Hepatocyte (in vitro differentiated cells): ENCODE data around the gene LSM11. TPM values are rescaled to one million over a fixed set of nuclear protein-coding genes. Genes with fewer than 3 reads are reported as not detected.

Experiments
- DNase-seq: peaks from one replicate; pipeline ENCODE4 v3.0.0-alpha.2; 2016; ENCODE audit warnings: low spot score
- H2AFZ ChIP-seq: fragments of 200-600 bp; sonication (generic); 2 replicates; pipeline ENCODE4 v1.6.0; 2016; ENCODE audit warnings: antibody characterized with exemption, mild to moderate bottlenecking
- H3K27ac ChIP-seq: fragments of 200-600 bp; sonication (generic); 2 replicates; pipeline ENCODE4 v1.5.1; 2016; ENCODE audit warnings: mild to moderate bottlenecking
- H3K27me3 ChIP-seq: fragments of 200-600 bp; sonication (generic); 2 replicates; pipeline ENCODE4 v1.6.1; 2016
- H3K36me3 ChIP-seq: fragments of 200-600 bp; sonication (generic); replicated peaks from 2 replicates; pipeline ENCODE4 v1.5.1; 2016; ENCODE audit warnings: low read depth; ENCODE audit not compliant: insufficient read depth
- H3K4me1 ChIP-seq: fragments of 200-600 bp; sonication (generic); 2 replicates; pipeline ENCODE4 v1.5.1; 2016; ENCODE audit warnings: mild to moderate bottlenecking, moderate library complexity; ENCODE audit not compliant: insufficient read depth
- H3K4me2 ChIP-seq: fragments of 200-600 bp; sonication (generic); 2 replicates; pipeline ENCODE4 v1.6.0; 2016
- H3K4me3 ChIP-seq: fragments of 200-600 bp; sonication (generic); 2 replicates; pipeline ENCODE4 v1.5.1; 2016; ENCODE audit warnings: mild to moderate bottlenecking
- H3K79me2 ChIP-seq: fragments of 200-600 bp; sonication (generic); 2 replicates; pipeline ENCODE4 v1.6.0; 2017; ENCODE audit warnings: mild to moderate bottlenecking
- H3K9me2 ChIP-seq: fragments of 200-600 bp; sonication (generic); replicated peaks from 2 replicates; pipeline ENCODE4 v1.6.0; 2017; ENCODE audit warnings: mild to moderate bottlenecking; ENCODE audit not compliant: insufficient read depth
- H3K9me3 ChIP-seq: fragments of 200-600 bp; sonication (generic); 2 replicates; pipeline ENCODE4 v1.5.1; 2016; ENCODE audit warnings: low read depth, mild to moderate bottlenecking
- H4K20me1 ChIP-seq: fragments of 200-600 bp; sonication (generic); 2 replicates; pipeline ENCODE4 v1.6.0; 2016; ENCODE audit warnings: mild to moderate bottlenecking; ENCODE audit not compliant: insufficient read depth, poor library complexity, severe bottlenecking
- CTCF ChIP-seq: fragments of 200-600 bp; sonication (generic); IDR thresholded peaks from 2 replicates; pipeline ENCODE4 v1.5.1; 2016; ENCODE audit warnings: antibody characterized with exemption, mild to moderate bottlenecking; ENCODE audit not compliant: poor library complexity
- EZH2 ChIP-seq: fragments of 200-600 bp; sonication (generic); IDR thresholded peaks from 2 replicates; pipeline ENCODE4 v1.6.1; 2016; ENCODE audit warnings: antibody characterized with exemption, mild to moderate bottlenecking, borderline replicate concordance
- EZH2phosphoT487 ChIP-seq: fragments of 200-600 bp; sonication (generic); IDR thresholded peaks from one replicate; pipeline ENCODE4 v1.6.1; 2018; ENCODE audit warnings: antibody characterized with exemption, mild to moderate bottlenecking, low read depth, moderate library complexity; ENCODE audit not compliant: unreplicated experiment, severe bottlenecking
- WGBS: methylation state at CpG from one replicate; pipeline ENCODE4 v1.1.6; 2016; ENCODE audit warnings: low lambda C conversion rate; ENCODE audit errors: missing lambda C conversion rate; 5-methylcytosine and 5-hydroxymethylcytosine counted together
- polyA plus RNA-seq: library from polyadenylated mRNA; unstranded; fragments of >200 nt; fragmentation: Nextera tagmentation; extraction: Ambion mirVana; gene quantifications from 2 replicates; pipeline ENCODE4 v1.2.1, GENCODE V29; 2016
- total RNA-seq: library from RNA; depleted of rRNA; stranded (reverse); fragments of >200 nt; gene quantifications from 2 replicates; pipeline ENCODE4 v1.2.3, GENCODE V29; 2014

LSM11 gene
- total and polyA plus RNA-seq, 2 experiments from 2014 or later: 2.1 to 6.4 TPM

- H2AFZ ChIP-seq: no peak overlapping the region
Measured at GRCh38 chr5:157713830-157714595, 29.5 kb upstream of the LSM11 start.

DNA sequence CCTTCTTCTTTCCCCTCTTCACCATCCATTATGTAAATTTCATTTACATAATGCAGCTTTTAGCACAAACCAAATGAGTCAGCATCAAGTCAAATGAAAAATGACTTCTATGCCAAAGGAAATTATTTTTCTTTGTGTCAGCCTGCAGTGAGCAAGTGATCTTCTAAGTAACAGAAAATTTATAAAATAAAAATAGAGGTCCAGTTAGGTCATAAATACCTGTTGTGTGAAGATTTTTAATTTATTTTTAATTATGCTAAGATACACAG, 29.0 kb upstream of the LSM11 start:
- TF ChIP-seq EZH2 (no peak), EZH2phosphoT487 (no peak), CTCF (no peak)
- H3K4me2 ChIP-seq: no peak overlapping the region
- H4K20me1 ChIP-seq: no peaks in the 10 kb centered on the region
- no peaks in the 10 kb centered on the region for H3K9me2 ChIP-seq
- no peaks in the 10 kb centered on the region for H3K36me3 ChIP-seq
- H3K4me1 ChIP-seq: no peaks in the 10 kb centered on the region
- no peaks in the 10 kb centered on the region for H3K9me3 ChIP-seq
- no peaks in the 10 kb centered on the region for H3K27me3 ChIP-seq
- H2AFZ ChIP-seq: no peak overlapping the region
- no peaks in the 10 kb centered on the region for H3K79me2 ChIP-seq
- H3K27ac ChIP-seq: no peak overlapping the region
- no peak for DNase-seq
- H3K4me3 ChIP-seq: no peak overlapping the region

More at GRCh38 chr5:157713830-157714595, 29.5 kb upstream of the LSM11 start:
- Histone ChIP-seq H3K4me2 (no peak overlapping the region), H3K36me3 (no peaks in the 10 kb centered on the region), H3K4me3 (no peak overlapping the region), H3K4me1 (no peaks in the 10 kb centered on the region), H3K9me2 (no peaks in the 10 kb centered on the region), H3K27ac (no peak overlapping the region), H3K27me3 (no peaks in the 10 kb centered on the region), H4K20me1 (no peaks in the 10 kb centered on the region), H3K79me2 (no peaks in the 10 kb centered on the region), H3K9me3 (no peaks in the 10 kb centered on the region)
- TF ChIP-seq EZH2phosphoT487 (no peak), CTCF (no peak), EZH2 (no peak)
- 90% methylated on average over 4 of the region's 4 CpGs for WGBS
- DNase-seq: no peak

GRCh38 chr5:157718519-157718918, 25.0 kb upstream of the LSM11 start:
- no peaks in the 10 kb centered on the region for H4K20me1 ChIP-seq
- H3K36me3 ChIP-seq: no peaks in the 10 kb centered on the region
- peak; percentile 56 for DNase-seq
- H3K9me3 ChIP-seq: no peaks in the 10 kb centered on the region
- peak; percentile 76 for TF ChIP-seq CTCF
- TF ChIP-seq EZH2phosphoT487: no peak
- no peaks in the 10 kb centered on the region for H3K4me1 ChIP-seq
- H3K4me3 ChIP-seq: no peak overlapping the region
- no peaks in the 10 kb centered on the region for H3K27me3 ChIP-seq
- no peaks in the 10 kb centered on the region for H3K9me2 ChIP-seq
- H3K4me2 ChIP-seq: no peak overlapping the region
- WGBS: 13% methylated on average over 4 of the region's 4 CpGs
- H3K27ac ChIP-seq: no peak overlapping the region
- H2AFZ ChIP-seq: no peak overlapping the region
- no peaks in the 10 kb centered on the region for H3K79me2 ChIP-seq

DNA sequence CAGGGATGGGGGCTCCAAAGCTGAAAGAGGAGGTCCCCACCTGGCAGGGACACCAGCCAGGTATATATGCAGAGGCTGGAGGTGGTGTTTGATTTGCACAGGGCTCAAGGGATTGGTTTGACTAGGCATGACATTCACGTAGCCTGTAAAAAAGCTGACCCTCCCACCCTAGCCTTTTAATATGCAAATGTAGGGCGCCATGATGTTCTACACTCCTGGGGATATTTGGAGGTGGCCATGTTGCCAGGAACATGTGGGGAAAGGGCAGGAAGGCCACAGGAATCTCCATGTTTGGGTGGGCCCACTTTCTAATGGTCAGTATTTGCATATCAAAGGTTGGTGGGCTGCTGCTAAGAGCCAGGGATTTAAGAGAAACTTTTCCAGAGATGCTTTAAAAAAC, 24.3 kb upstream of the LSM11 start:
- 93% methylated on average over 2 of the region's 2 CpGs for WGBS
- Histone ChIP-seq H3K4me1 (no peaks in the 10 kb centered on the region), H2AFZ (no peak overlapping the region), H3K9me3 (no peaks in the 10 kb centered on the region), H3K36me3 (no peaks in the 10 kb centered on the region), H3K4me2 (no peak overlapping the region), H3K27ac (no peak overlapping the region), H4K20me1 (no peaks in the 10 kb centered on the region), H3K79me2 (no peaks in the 10 kb centered on the region), H3K9me2 (no peaks in the 10 kb centered on the region), H3K4me3 (no peak overlapping the region), H3K27me3 (no peaks in the 10 kb centered on the region)
- no peak for TF ChIP-seq CTCF
- TF ChIP-seq EZH2phosphoT487: no peak
- TF ChIP-seq EZH2: no peak
- no peak for DNase-seq
